Measurements from ENCODE around the gene FLII.
A peak's percentile ranks its signal among the peaks of the same experiment; 100 is the strongest.

FLII gene

GRCh38 chr17:18208092-18208491 lies 50.4 kb downstream of the FLII start:
- no peaks in the 10 kb centered on the region for H3K4me1 ChIP-seq (ENCODE audit: control insufficient read depth, low read depth, low read length)
- H3K79me2 ChIP-seq (ENCODE audit: control insufficient read depth, insufficient read depth, low read length): peaks cover 7% of the 10 kb centered on the region
- no CpG with 5 or more reads among the region's 19 CpGs for WGBS (ENCODE audit: extremely low coverage, insufficient coverage, low lambda C conversion rate)
- no peak overlapping the region for H2BK5ac ChIP-seq (ENCODE audit: low read length)
- peaks cover 6% of the 10 kb centered on the region for H3K36me3 ChIP-seq (ENCODE audit: control insufficient read depth, insufficient read depth, low read length)
- no peak overlapping the region for H2BK15ac ChIP-seq (replicated peaks; ENCODE audit: low read depth)
- H3K27me3 ChIP-seq (ENCODE audit: insufficient read depth, low read length, poor library complexity): no peaks in the 10 kb centered on the region
- H3K56ac ChIP-seq (ENCODE audit: low read length): no peak overlapping the region
- H4K5ac ChIP-seq (ENCODE audit: low read length): no peak overlapping the region
- H3K79me1 ChIP-seq (ENCODE audit: low read length): peaks cover 16% of the 10 kb centered on the region
- no peak overlapping the region for H3K27ac ChIP-seq (ENCODE audit: low read depth, low read length)
- no peak for DNase-seq
- no peak overlapping the region for H3K4me3 ChIP-seq (ENCODE audit: low read length)
- H3K18ac ChIP-seq (ENCODE audit: low read length): no peak overlapping the region
- no peak overlapping the region for H3K4me2 ChIP-seq (ENCODE audit: low read length)
- H3K23ac ChIP-seq (ENCODE audit: low read length): no peak overlapping the region
- H3K4ac ChIP-seq (ENCODE audit: low read depth, low read length): no peak overlapping the region
- H3K9ac ChIP-seq (ENCODE audit: low read length): no peak overlapping the region
- no peak overlapping the region for H2BK120ac ChIP-seq (ENCODE audit: low read depth, low read length)
- H2AK5ac ChIP-seq (ENCODE audit: low read length): no peak overlapping the region
- no peak overlapping the region for H4K8ac ChIP-seq (ENCODE audit: low read depth, low read length)

GRCh38 chr17:18206962-18207361 lies 51.6 kb downstream of the FLII start:
- DNase-seq: no peak
- no peak overlapping the region for H3K23ac ChIP-seq (ENCODE audit: low read length)
- H2BK15ac ChIP-seq (replicated peaks; ENCODE audit: low read depth): no peak overlapping the region
- no peak overlapping the region for H3K9ac ChIP-seq (ENCODE audit: low read length)
- no peak overlapping the region for H2BK120ac ChIP-seq (ENCODE audit: low read depth, low read length)
- no peak overlapping the region for H3K18ac ChIP-seq (ENCODE audit: low read length)
- no peak overlapping the region for H3K4me2 ChIP-seq (ENCODE audit: low read length)
- no peak overlapping the region for H3K4me3 ChIP-seq (ENCODE audit: low read length)
- H3K36me3 ChIP-seq (ENCODE audit: control insufficient read depth, insufficient read depth, low read length): peaks cover 6% of the 10 kb centered on the region
- peaks cover 19% of the 10 kb centered on the region for H3K79me1 ChIP-seq (ENCODE audit: low read length)
- H4K5ac ChIP-seq (ENCODE audit: low read length): no peak overlapping the region
- no peak overlapping the region for H3K27ac ChIP-seq (ENCODE audit: low read depth, low read length)
- H3K56ac ChIP-seq (ENCODE audit: low read length): no peak overlapping the region
- no peak overlapping the region for H2AK5ac ChIP-seq (ENCODE audit: low read length)
- no peak overlapping the region for H3K4ac ChIP-seq (ENCODE audit: low read depth, low read length)
- no peaks in the 10 kb centered on the region for H3K4me1 ChIP-seq (ENCODE audit: control insufficient read depth, low read depth, low read length)
- no peak overlapping the region for H4K8ac ChIP-seq (ENCODE audit: low read depth, low read length)
- H2BK5ac ChIP-seq (ENCODE audit: low read length): no peak overlapping the region
- H3K79me2 ChIP-seq (ENCODE audit: control insufficient read depth, insufficient read depth, low read length): peaks cover 10% of the 10 kb centered on the region
- H3K27me3 ChIP-seq (ENCODE audit: insufficient read depth, low read length, poor library complexity): no peaks in the 10 kb centered on the region

- no peaks in the 10 kb centered on the region for H3K27me3 ChIP-seq (ENCODE audit: insufficient read depth, low read length, poor library complexity)
- H3K4ac ChIP-seq (ENCODE audit: low read depth, low read length): no peak overlapping the region
- DNase-seq: no peak
- H4K8ac ChIP-seq (ENCODE audit: low read depth, low read length): no peak overlapping the region
- no peak overlapping the region for H2BK5ac ChIP-seq (ENCODE audit: low read length)
- H2BK15ac ChIP-seq (replicated peaks; ENCODE audit: low read depth): no peak overlapping the region
- no peaks in the 10 kb centered on the region for H3K4me1 ChIP-seq (ENCODE audit: control insufficient read depth, low read depth, low read length)
- H3K9ac ChIP-seq (ENCODE audit: low read length): no peak overlapping the region
- peaks cover 23% of the 10 kb centered on the region for H3K79me1 ChIP-seq (ENCODE audit: low read length)
- no peak overlapping the region for H2AK5ac ChIP-seq (ENCODE audit: low read length)
- H3K56ac ChIP-seq (ENCODE audit: low read length): no peak overlapping the region
- H3K4me3 ChIP-seq (ENCODE audit: low read length): no peak overlapping the region
- H3K36me3 ChIP-seq (ENCODE audit: control insufficient read depth, insufficient read depth, low read length): peaks cover 6% of the 10 kb centered on the region
- whole genome bisulfite sequencing (ENCODE audit: extremely low coverage, insufficient coverage, low lambda C conversion rate): no CpG with 5 or more reads among the region's 2 CpGs
- H3K4me2 ChIP-seq (ENCODE audit: low read length): no peak overlapping the region
- peaks cover 14% of the 10 kb centered on the region for H3K79me2 ChIP-seq (ENCODE audit: control insufficient read depth, insufficient read depth, low read length)
- no peak overlapping the region for H3K23ac ChIP-seq (ENCODE audit: low read length)
- H4K5ac ChIP-seq (ENCODE audit: low read length): no peak overlapping the region
- H2BK120ac ChIP-seq (ENCODE audit: low read depth, low read length): no peak overlapping the region
- H3K27ac ChIP-seq (ENCODE audit: low read depth, low read length): no peak overlapping the region
- H3K18ac ChIP-seq (ENCODE audit: low read length): no peak overlapping the region
Observed at GRCh38 chr17:18205861-18206260, 52.7 kb downstream of the FLII start.

- no peak overlapping the region for H3K27ac ChIP-seq (ENCODE audit: low read depth, low read length)
- H2BK15ac ChIP-seq (replicated peaks; ENCODE audit: low read depth): no peak overlapping the region
- H3K18ac ChIP-seq (ENCODE audit: low read length): no peak overlapping the region
- WGBS (ENCODE audit: extremely low coverage, insufficient coverage, low lambda C conversion rate): no CpG with 5 or more reads among the region's 7 CpGs
- no peak overlapping the region for H3K4me2 ChIP-seq (ENCODE audit: low read length)
- no peak overlapping the region for H4K8ac ChIP-seq (ENCODE audit: low read depth, low read length)
- H3K56ac ChIP-seq (ENCODE audit: low read length): no peak overlapping the region
- H3K4me3 ChIP-seq (ENCODE audit: low read length): no peak overlapping the region
- peaks cover 28% of the 10 kb centered on the region for H3K79me1 ChIP-seq (ENCODE audit: low read length)
- H3K4ac ChIP-seq (ENCODE audit: low read depth, low read length): no peak overlapping the region
- H4K5ac ChIP-seq (ENCODE audit: low read length): no peak overlapping the region
- H2AK5ac ChIP-seq (ENCODE audit: low read length): no peak overlapping the region
- H2BK5ac ChIP-seq (ENCODE audit: low read length): no peak overlapping the region
- no peak overlapping the region for H3K9ac ChIP-seq (ENCODE audit: low read length)
- H3K36me3 ChIP-seq (ENCODE audit: control insufficient read depth, insufficient read depth, low read length): peaks cover 3% of the 10 kb centered on the region
- peak; percentile 90 for DNase-seq
- no peaks in the 10 kb centered on the region for H3K27me3 ChIP-seq (ENCODE audit: insufficient read depth, low read length, poor library complexity)
- peaks cover 16% of the 10 kb centered on the region for H3K79me2 ChIP-seq (ENCODE audit: control insufficient read depth, insufficient read depth, low read length)
- no peak overlapping the region for H3K23ac ChIP-seq (ENCODE audit: low read length)
- no peaks in the 10 kb centered on the region for H3K4me1 ChIP-seq (ENCODE audit: control insufficient read depth, low read depth, low read length)
- no peak overlapping the region for H2BK120ac ChIP-seq (ENCODE audit: low read depth, low read length)
Observed at GRCh38 chr17:18203308-18203707, 55.2 kb downstream of the FLII start.

- H2BK15ac ChIP-seq (replicated peaks; ENCODE audit: low read depth): no peak overlapping the region
- H2BK5ac ChIP-seq (ENCODE audit: low read length): no peak overlapping the region
- H3K4ac ChIP-seq (ENCODE audit: low read depth, low read length): no peak overlapping the region
- H3K18ac ChIP-seq (ENCODE audit: low read length): no peak overlapping the region
- H3K27ac ChIP-seq (ENCODE audit: low read depth, low read length): no peak overlapping the region
- H3K23ac ChIP-seq (ENCODE audit: low read length): no peak overlapping the region
- H4K5ac ChIP-seq (ENCODE audit: low read length): no peak overlapping the region
- no peaks in the 10 kb centered on the region for H3K4me1 ChIP-seq (ENCODE audit: control insufficient read depth, low read depth, low read length)
- H2AK5ac ChIP-seq (ENCODE audit: low read length): no peak overlapping the region
- no peak overlapping the region for H3K4me2 ChIP-seq (ENCODE audit: low read length)
- no peak overlapping the region for H3K56ac ChIP-seq (ENCODE audit: low read length)
- H2BK120ac ChIP-seq (ENCODE audit: low read depth, low read length): no peak overlapping the region
- DNase-seq: no peak
- no peaks in the 10 kb centered on the region for H3K27me3 ChIP-seq (ENCODE audit: insufficient read depth, low read length, poor library complexity)
- H3K9ac ChIP-seq (ENCODE audit: low read length): no peak overlapping the region
- H3K36me3 ChIP-seq (ENCODE audit: control insufficient read depth, insufficient read depth, low read length): peaks cover 2% of the 10 kb centered on the region
- WGBS (ENCODE audit: extremely low coverage, insufficient coverage, low lambda C conversion rate): no CpG with 5 or more reads among the region's 4 CpGs
- H3K79me2 ChIP-seq (ENCODE audit: control insufficient read depth, insufficient read depth, low read length): peaks cover 25% of the 10 kb centered on the region
- no peak overlapping the region for H4K8ac ChIP-seq (ENCODE audit: low read depth, low read length)
- peaks cover 36% of the 10 kb centered on the region for H3K79me1 ChIP-seq (ENCODE audit: low read length)
- no peak overlapping the region for H3K4me3 ChIP-seq (ENCODE audit: low read length)
Observed at GRCh38 chr17:18201108-18201507, 57.4 kb downstream of the FLII start.

GRCh38 chr17:18198530-18198929 lies 60.0 kb downstream of the FLII start:
- Histone ChIP-seq H3K36me3 (ENCODE audit: control insufficient read depth, insufficient read depth, low read length) (peaks cover 2% of the 10 kb centered on the region), H3K4me1 (ENCODE audit: control insufficient read depth, low read depth, low read length) (no peaks in the 10 kb centered on the region), H3K79me1 (ENCODE audit: low read length) (peaks cover 28% of the 10 kb centered on the region), H3K4me3 (ENCODE audit: low read length) (no peak overlapping the region), H3K79me2 (ENCODE audit: control insufficient read depth, insufficient read depth, low read length) (peaks cover 27% of the 10 kb centered on the region), H2BK120ac (ENCODE audit: low read depth, low read length) (no peak overlapping the region), H2AK5ac (ENCODE audit: low read length) (no peak overlapping the region), H3K4me2 (ENCODE audit: low read length) (no peak overlapping the region), H3K27me3 (ENCODE audit: insufficient read depth, low read length, poor library complexity) (no peaks in the 10 kb centered on the region), H3K9ac (ENCODE audit: low read length) (no peak overlapping the region), H4K5ac (ENCODE audit: low read length) (no peak overlapping the region), H3K27ac (ENCODE audit: low read depth, low read length) (no peak overlapping the region), H3K23ac (ENCODE audit: low read length) (no peak overlapping the region), H3K56ac (ENCODE audit: low read length) (no peak overlapping the region), H3K18ac (ENCODE audit: low read length) (no peak overlapping the region), H2BK5ac (ENCODE audit: low read length) (no peak overlapping the region), H4K8ac (ENCODE audit: low read depth, low read length) (no peak overlapping the region), H3K4ac (ENCODE audit: low read depth, low read length) (no peak overlapping the region), H2BK15ac (replicated peaks; ENCODE audit: low read depth) (no peak overlapping the region)
- DNase-seq: no peak
- WGBS (ENCODE audit: extremely low coverage, insufficient coverage, low lambda C conversion rate): no CpG with 5 or more reads among the region's 4 CpGs
